ENCODE data around the gene TBXAS1.
"Not testable (repeated sequence)": the region's sequence is repeated elsewhere in the genome, so short reads cannot be mapped to it uniquely, and the experiment has no call there.

The TBXAS1 gene

GRCh38 chr7:139896831-139897230 lies 67.8 kb downstream of the TBXAS1 start:
- Histone ChIP-seq H3K27me3 (ENCODE audit: control insufficient read depth in 5 of 5, insufficient read depth in 4 of 5, low read length in 5 of 5) (peaks cover 0 to 5% (median 0%) of the 10 kb centered on the region in 5 donors), H3K4me3 (ENCODE audit: low read depth in 1 of 5, low read length in 5 of 5) (no peak overlapping the region), H3K36me3 (ENCODE audit: control insufficient read depth in 5 of 5, insufficient read depth in 5 of 5, low read length in 5 of 5) (no peaks in the 10 kb centered on the region), H3K27ac (ENCODE audit: low read depth, low read length) (no peak overlapping the region), H3K9me3 (ENCODE audit: control insufficient read depth in 5 of 5, low read length in 5 of 5) (no peaks in the 10 kb centered on the region), H3K4me1 (ENCODE audit: control insufficient read depth in 5 of 5, insufficient read depth in 5 of 5, low read length in 5 of 5) (peaks cover 0 to 6% (median 3%) of the 10 kb centered on the region in 5 donors), H3K9ac (ENCODE audit: low read length in 5 of 5) (no peak overlapping the region)

- Histone ChIP-seq H3K27me3 (ENCODE audit: control insufficient read depth in 5 of 5, insufficient read depth in 4 of 5, low read length in 5 of 5) (peaks cover 0 to 5% (median 0%) of the 10 kb centered on the region in 5 donors), H3K9ac (ENCODE audit: low read length in 5 of 5) (no peak overlapping the region), H3K4me1 (ENCODE audit: control insufficient read depth in 5 of 5, insufficient read depth in 5 of 5, low read length in 5 of 5) (peaks cover 0 to 6% (median 3%) of the 10 kb centered on the region in 5 donors), H3K36me3 (ENCODE audit: control insufficient read depth in 5 of 5, insufficient read depth in 5 of 5, low read length in 5 of 5) (no peaks in the 10 kb centered on the region), H3K9me3 (ENCODE audit: control insufficient read depth in 5 of 5, low read length in 5 of 5) (no peaks in the 10 kb centered on the region), H3K4me3 (ENCODE audit: low read depth in 1 of 5, low read length in 5 of 5) (no peak overlapping the region), H3K27ac (ENCODE audit: low read depth, low read length) (no peak overlapping the region)
Measured at GRCh38 chr7:139897422-139898090, 68.5 kb downstream of the TBXAS1 start.

GRCh38 chr7:139898483-139898882 lies 69.4 kb downstream of the TBXAS1 start:
- Histone ChIP-seq H3K27me3 (ENCODE audit: control insufficient read depth in 5 of 5, insufficient read depth in 4 of 5, low read length in 5 of 5) (peaks cover 0 to 3% (median 0%) of the 10 kb centered on the region in 5 donors), H3K4me1 (ENCODE audit: control insufficient read depth in 5 of 5, insufficient read depth in 5 of 5, low read length in 5 of 5) (peaks cover 0 to 6% (median 3%) of the 10 kb centered on the region in 5 donors), H3K27ac (ENCODE audit: low read depth, low read length) (no peak overlapping the region), H3K9me3 (ENCODE audit: control insufficient read depth in 5 of 5, low read length in 5 of 5) (peaks cover 0 to 4% (median 0%) of the 10 kb centered on the region in 5 donors), H3K4me3 (ENCODE audit: low read depth in 1 of 5, low read length in 5 of 5) (no peak overlapping the region), H3K9ac (ENCODE audit: low read length in 5 of 5) (no peak overlapping the region), H3K36me3 (ENCODE audit: control insufficient read depth in 5 of 5, insufficient read depth in 5 of 5, low read length in 5 of 5) (no peaks in the 10 kb centered on the region)

GRCh38 chr7:139899328-139899955 lies 70.4 kb downstream of the TBXAS1 start:
- H3K4me3 ChIP-seq (ENCODE audit: low read depth in 1 of 5, low read length in 5 of 5) = no peak overlapping the region
- peaks cover 0 to 3% (median 0%) of the 10 kb centered on the region in 5 donors for H3K27me3 ChIP-seq (ENCODE audit: control insufficient read depth in 5 of 5, insufficient read depth in 4 of 5, low read length in 5 of 5)
- no peaks in the 10 kb centered on the region for H3K36me3 ChIP-seq (ENCODE audit: control insufficient read depth in 5 of 5, insufficient read depth in 5 of 5, low read length in 5 of 5)
- peaks cover 0 to 4% (median 0%) of the 10 kb centered on the region in 5 donors for H3K9me3 ChIP-seq (ENCODE audit: control insufficient read depth in 5 of 5, low read length in 5 of 5)
- H3K4me1 ChIP-seq (ENCODE audit: control insufficient read depth in 5 of 5, insufficient read depth in 5 of 5, low read length in 5 of 5) = peaks cover 0 to 6% (median 3%) of the 10 kb centered on the region in 5 donors
- H3K9ac ChIP-seq (ENCODE audit: low read length in 5 of 5) = no peak overlapping the region
- no peak overlapping the region for H3K27ac ChIP-seq (ENCODE audit: low read depth, low read length)

GRCh38 chr7:139900326-139900725 lies 71.3 kb downstream of the TBXAS1 start:
- peaks cover 0 to 2% (median 0%) of the 10 kb centered on the region in 5 donors for H3K27me3 ChIP-seq (ENCODE audit: control insufficient read depth in 5 of 5, insufficient read depth in 4 of 5, low read length in 5 of 5)
- no peak overlapping the region for H3K9ac ChIP-seq (ENCODE audit: low read length in 5 of 5)
- H3K27ac ChIP-seq (ENCODE audit: low read depth, low read length) = no peak overlapping the region
- H3K9me3 ChIP-seq (ENCODE audit: control insufficient read depth in 5 of 5, low read length in 5 of 5) = peaks cover 0 to 4% (median 0%) of the 10 kb centered on the region in 5 donors
- H3K4me1 ChIP-seq (ENCODE audit: control insufficient read depth in 5 of 5, insufficient read depth in 5 of 5, low read length in 5 of 5) = peaks cover 0 to 6% (median 3%) of the 10 kb centered on the region in 5 donors
- no peaks in the 10 kb centered on the region for H3K36me3 ChIP-seq (ENCODE audit: control insufficient read depth in 5 of 5, insufficient read depth in 5 of 5, low read length in 5 of 5)
- H3K4me3 ChIP-seq (ENCODE audit: low read depth in 1 of 5, low read length in 5 of 5) = no peak overlapping the region

GRCh38 chr7:139901056-139901795 lies 72.2 kb downstream of the TBXAS1 start:
- Histone ChIP-seq H3K36me3 (ENCODE audit: control insufficient read depth in 5 of 5, insufficient read depth in 5 of 5, low read length in 5 of 5) (no peaks in the 10 kb centered on the region), H3K27me3 (ENCODE audit: control insufficient read depth in 5 of 5, insufficient read depth in 4 of 5, low read length in 5 of 5) (no peaks in the 10 kb centered on the region), H3K9ac (ENCODE audit: low read length in 5 of 5) (no peak overlapping the region), H3K27ac (ENCODE audit: low read depth, low read length) (no peak overlapping the region), H3K4me3 (ENCODE audit: low read depth in 1 of 5, low read length in 5 of 5) (no peak overlapping the region), H3K9me3 (ENCODE audit: control insufficient read depth in 5 of 5, low read length in 5 of 5) (peaks cover 0 to 4% (median 0%) of the 10 kb centered on the region in 5 donors), H3K4me1 (ENCODE audit: control insufficient read depth in 5 of 5, insufficient read depth in 5 of 5, low read length in 5 of 5) (peaks cover 0 to 6% (median 3%) of the 10 kb centered on the region in 5 donors)

- Histone ChIP-seq H3K9me3 (ENCODE audit: control insufficient read depth in 5 of 5, low read length in 5 of 5) (peaks cover 0 to 7% (median 0%) of the 10 kb centered on the region in 5 donors), H3K4me1 (ENCODE audit: control insufficient read depth in 5 of 5, insufficient read depth in 5 of 5, low read length in 5 of 5) (peaks cover 0 to 6% (median 3%) of the 10 kb centered on the region in 5 donors), H3K27me3 (ENCODE audit: control insufficient read depth in 5 of 5, insufficient read depth in 4 of 5, low read length in 5 of 5) (no peaks in the 10 kb centered on the region), H3K36me3 (ENCODE audit: control insufficient read depth in 5 of 5, insufficient read depth in 5 of 5, low read length in 5 of 5) (no peaks in the 10 kb centered on the region), H3K4me3 (ENCODE audit: low read depth in 1 of 5, low read length in 5 of 5) (no peak overlapping the region), H3K27ac (ENCODE audit: low read depth, low read length) (no peak overlapping the region), H3K9ac (ENCODE audit: low read length in 5 of 5) (no peak overlapping the region)
Measured at GRCh38 chr7:139901901-139902300, 72.8 kb downstream of the TBXAS1 start.

GRCh38 chr7:139902436-139903102 lies 73.5 kb downstream of the TBXAS1 start:
- Histone ChIP-seq H3K9me3 (ENCODE audit: control insufficient read depth in 5 of 5, low read length in 5 of 5) (peaks cover 0 to 10% (median 0%) of the 10 kb centered on the region in 5 donors), H3K27ac (ENCODE audit: low read depth, low read length) (no peak overlapping the region), H3K27me3 (ENCODE audit: control insufficient read depth in 5 of 5, insufficient read depth in 4 of 5, low read length in 5 of 5) (no peaks in the 10 kb centered on the region), H3K4me3 (ENCODE audit: low read depth in 1 of 5, low read length in 5 of 5) (no peak overlapping the region), H3K36me3 (ENCODE audit: control insufficient read depth in 5 of 5, insufficient read depth in 5 of 5, low read length in 5 of 5) (no peaks in the 10 kb centered on the region), H3K9ac (ENCODE audit: low read length in 5 of 5) (no peak overlapping the region), H3K4me1 (ENCODE audit: control insufficient read depth in 5 of 5, insufficient read depth in 5 of 5, low read length in 5 of 5) (peaks cover 0 to 6% (median 3%) of the 10 kb centered on the region in 5 donors)

- not testable (repeated sequence) for H3K27me3 ChIP-seq (ENCODE audit: control insufficient read depth in 5 of 5, insufficient read depth in 4 of 5, low read length in 5 of 5); H3K4me1 ChIP-seq (ENCODE audit: control insufficient read depth in 5 of 5, insufficient read depth in 5 of 5, low read length in 5 of 5); H3K27ac ChIP-seq (ENCODE audit: low read depth, low read length); H3K4me3 ChIP-seq (ENCODE audit: low read depth in 1 of 5, low read length in 5 of 5); H3K36me3 ChIP-seq (ENCODE audit: control insufficient read depth in 5 of 5, insufficient read depth in 5 of 5, low read length in 5 of 5); H3K9ac ChIP-seq (ENCODE audit: low read length in 5 of 5); H3K9me3 ChIP-seq (ENCODE audit: control insufficient read depth in 5 of 5, low read length in 5 of 5)
Measured at GRCh38 chr7:139903103-139903477, 74.0 kb downstream of the TBXAS1 start.

Measured in subcutaneous abdominal adipose tissue (tissue), 5 donors.